ENCODE measurements around the gene SCYGR3. TPM values are rescaled to one million over a fixed set of nuclear protein-coding genes. Genes with fewer than 3 reads are reported as not detected.

The SCYGR3 gene
- total and polyA plus RNA-seq, 2 of the 8 experiments (the other 6 are each of a cell fraction or from before 2014, with no cell fraction given): not detected

DNA sequence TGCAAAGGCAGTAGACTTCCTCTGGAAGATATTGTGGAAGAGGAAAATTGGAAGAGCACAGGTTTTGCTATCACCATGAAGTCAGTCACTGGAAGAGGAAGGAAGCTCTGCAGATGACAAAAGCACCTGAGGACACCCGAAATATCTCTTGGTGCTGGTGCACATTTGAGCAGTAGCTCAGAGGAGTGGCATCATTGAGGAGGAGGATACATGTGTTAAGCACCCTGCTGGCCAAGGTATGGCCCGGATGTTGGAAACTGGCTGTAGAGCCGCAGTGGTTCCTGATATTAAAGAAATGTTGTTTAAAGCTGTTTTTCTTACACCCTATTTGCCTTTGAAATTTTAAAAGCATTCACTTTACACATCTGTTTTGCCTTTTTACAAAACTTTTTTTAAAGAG, 48.6 kb downstream of the SCYGR3 start:
- Histone ChIP-seq H2BK12ac (ENCODE audit: low read depth, low read length) (no peak overlapping the region), H3K14ac (ENCODE audit: insufficient read length) (no peak overlapping the region), H2BK5ac (ENCODE audit: low read depth, low read length) (no peak overlapping the region), H2BK120ac (replicated peaks; ENCODE audit: low read depth, low read length) (no peak overlapping the region), H3K23ac (ENCODE audit: insufficient read length) (no peak overlapping the region), H3K9ac (replicated peaks in 1 of 4; ENCODE audit: extremely low read depth in 1 of 4, low read depth in 3 of 4, low read length in 3 of 4) (no peak overlapping the region), H3K79me1 (ENCODE audit: low read depth, low read length) (no peaks in the 10 kb centered on the region), H3K56ac (replicated peaks; ENCODE audit: insufficient read length, low read depth, low read length) (no peak overlapping the region), H3K4me2 (ENCODE audit: insufficient read depth in 1 of 2, low read depth in 2 of 2, low read length in 2 of 2) (no peak overlapping the region), H3K36me3 (ENCODE audit: control insufficient read depth in 2 of 4, insufficient read depth in 4 of 4, low read length in 3 of 4) (no peaks in the 10 kb centered on the region), H3K23me2 (ENCODE audit: low read depth, low read length) (no peaks in the 10 kb centered on the region), H3K18ac (ENCODE audit: extremely low read depth, low read length) (no peak overlapping the region), H4K91ac (replicated peaks; ENCODE audit: insufficient read length, low read length) (no peak overlapping the region), H2AFZ (ENCODE audit: low read length) (no peak overlapping the region), H4K8ac (ENCODE audit: extremely low read depth, insufficient read depth, low read length) (no peak overlapping the region), H3K4me1 (replicated peaks in 1 of 4; ENCODE audit: control insufficient read depth in 3 of 4, insufficient read depth in 4 of 4, low read length in 3 of 4) (no peaks in the 10 kb centered on the region), H3K79me2 (ENCODE audit: control insufficient read depth in 1 of 2, insufficient read depth in 2 of 2, low read length in 2 of 2) (no peaks in the 10 kb centered on the region), H2BK15ac (ENCODE audit: low read length) (no peak overlapping the region), H2AK5ac (ENCODE audit: low read depth, low read length) (no peak overlapping the region), H2BK20ac (ENCODE audit: low read length) (no peak overlapping the region), H4K5ac (ENCODE audit: insufficient read length, low read depth, low read length) (no peak overlapping the region), H3K27me3 (replicated peaks in 1 of 4; ENCODE audit: control insufficient read depth in 3 of 4, extremely low read depth in 1 of 4, insufficient read depth in 3 of 4, low read length in 3 of 4) (no peaks in the 10 kb centered on the region), H3K9me3 (ENCODE audit: insufficient read depth in 2 of 2, low read depth in 1 of 2, low read length in 1 of 2) (no peaks in the 10 kb centered on the region), H4K20me1 (replicated peaks in 1 of 2; ENCODE audit: control insufficient read depth in 1 of 2, insufficient read depth in 2 of 2, low read length in 2 of 2) (no peaks in the 10 kb centered on the region), H3K27ac (ENCODE audit: low read depth, low read length) (no peak overlapping the region), H3K4ac (replicated peaks; ENCODE audit: insufficient read length, low read depth, low read length) (no peak overlapping the region), H3K4me3 (ENCODE audit: extremely low read depth in 1 of 4, insufficient read depth in 2 of 4, low read depth in 3 of 4, low read length in 4 of 4) (no peak overlapping the region)
- ChIA-PET CTCF (ENCODE audit: partially characterized antibody) (interaction anchor here (0.7 to 2.3 kb wide), 4 partner anchors 11 to 200 kb away, joined by 3 to 6 read pairs (median 3); no protein-coding TSS in a partner anchor), POLR2A (ENCODE audit: partially characterized antibody) (interaction anchor here (0.8 to 2.2 kb wide), 3 partner anchors 10 to 93 kb away, joined by 3 to 8 read pairs (median 4); no protein-coding TSS in a partner anchor)
- FAIRE-seq (no peak), DNase-seq (ENCODE audit: low read depth in 1 of 2, low spot score in 2 of 2) (no peak)
- 75% methylated on average over 3 of the region's 3 CpGs; no CpG with 5 or more reads in 1 of the 2 experiments for WGBS, 2 experiments (ENCODE audit: extremely low coverage in 1 of 2, insufficient coverage in 1 of 2, insufficient read length in 1 of 2, insufficient replicate concordance in 2 of 2, low coverage in 1 of 2, low lambda C conversion rate in 2 of 2, missing lambda C conversion rate in 1 of 2)
- no peak for TF ChIP-seq CHD1 (IDR thresholded peaks at IDR 0.05; ENCODE audit: low read depth, low read length)
- no peak for TF ChIP-seq KDM5A (IDR thresholded peaks at IDR 0.05; ENCODE audit: low read length)
- TF ChIP-seq YY1 (IDR thresholded peaks at IDR 0.05; ENCODE audit: low read depth, low read length): no peak
